A549 (cell line): ENCODE results near the gene SNX11. TPM values are rescaled to one million over a fixed set of nuclear protein-coding genes. Genes with fewer than 3 reads are reported as not detected.
A peak's percentile ranks its signal among the peaks of the same experiment; 100 is the strongest.

Experiments
- ATAC-seq, 2 experiments: fragments of 200-7000 bp in 1 of 2; fragments of >200 bp in 1 of 2; cut with Nextera tagmentation in 1 of 2; cut with Tn5 transposase in 1 of 2; 3 replicates each; pipeline versions ENCODE4 v1.8.0 to v1.9.1; 2018 to 2020; ENCODE audit warnings: mild to moderate bottlenecking in 1 of 2, moderate library complexity in 1 of 2
- CTCF ChIA-PET: fragments of 300-600 bp; sonication (Branson Sonifier 250); formaldehyde crosslinking; extraction: SDS; loops from one replicate; lab custom pipeline; 2021; ENCODE audit warnings: antibody characterized with exemption, inconsistent platforms; lab: Yijun Ruan, JAX
- POLR2A ChIA-PET: fragments of 350-600 bp; formaldehyde crosslinking; extraction: SDS; loops from one replicate; lab custom pipeline; 2021; ENCODE audit warnings: antibody characterized with exemption, inconsistent platforms; lab: Yijun Ruan, JAX
- DNase-seq, 2 experiments: peaks; one replicate each; pipeline versions ENCODE4 v3.0.0 to v3.0.0-alpha.2; 2011 to 2016; ENCODE audit warnings: low read depth in 1 of 2, low spot score in 1 of 2
- FAIRE-seq: peaks from 2 replicates; lab custom pipeline; 2011; peaks lifted over from hg19 to GRCh38; lab: Jason Lieb, UNC
- H3K27ac ChIP-seq, 2 experiments: fragments of >200 bp; sonication (Bioruptor Twin); formaldehyde crosslinking; 3 replicates each; pipeline ENCODE4 v1.5.1; 2016 to 2017
- H3K4me1 ChIP-seq: fragments of >200 bp; sonication (Bioruptor Twin); formaldehyde crosslinking; 3 replicates; pipeline ENCODE4 v1.6.1; 2016
- H3K4me2 ChIP-seq: fragments of >200 bp; sonication (Bioruptor Twin); formaldehyde crosslinking; 3 replicates; pipeline ENCODE4 v1.6.1; 2016
- H3K4me3 ChIP-seq: fragments of >200 bp; sonication (Bioruptor Twin); formaldehyde crosslinking; 3 replicates; pipeline ENCODE4 v1.5.1; 2016
- H3K9me3 ChIP-seq: fragments of >200 bp; sonication (Bioruptor Twin); formaldehyde crosslinking; 3 replicates; pipeline ENCODE4 v1.6.1; 2016
- ATOH8 ChIP-seq: fragments of 250-450 bp; sonication (Bioruptor Pico); IDR thresholded peaks from 2 replicates; pipeline ENCODE4 v1.5.0; 2020; ENCODE audit warnings: low read depth, mild to moderate bottlenecking, moderate library complexity
- CEBPB ChIP-seq, 2 experiments: fragments of >200 bp in 1 of 2; sonication (Bioruptor Twin) in 1 of 2; formaldehyde crosslinking in 1 of 2; IDR thresholded peaks; 2 replicates each; pipeline ENCODE4 v1.6.1; 2012 to 2016
- CHD4 ChIP-seq: fragments of 200-600 bp; sonication (generic); IDR thresholded peaks from 2 replicates; pipeline ENCODE4 v1.6.1; 2016; ENCODE audit warnings: antibody characterized with exemption, mild to moderate bottlenecking, borderline replicate concordance
- EHMT2 ChIP-seq: fragments of 200-600 bp; sonication (generic); IDR thresholded peaks from 2 replicates; pipeline ENCODE4 v1.6.1; 2016; ENCODE audit warnings: antibody characterized with exemption, low read depth, mild to moderate bottlenecking, moderate library complexity
- ELK1 ChIP-seq: fragments of 150-350 bp; IDR thresholded peaks from 2 replicates; pipeline ENCODE4 v1.6.1; 2014; ENCODE audit warnings: low read depth, mild to moderate bottlenecking, low read length
- HOXA7 ChIP-seq: fragments of 250-450 bp; sonication (Bioruptor Pico); IDR thresholded peaks from 2 replicates; pipeline ENCODE4 v1.5.0; 2020; ENCODE audit warnings: mild to moderate bottlenecking, moderate library complexity
- KDM1A ChIP-seq: fragments of 200-600 bp; sonication (generic); IDR thresholded peaks from 2 replicates; pipeline ENCODE4 v1.6.1; 2016; ENCODE audit warnings: low read depth, mild to moderate bottlenecking
- KDM5A ChIP-seq: fragments of 200-600 bp; sonication (generic); IDR thresholded peaks from 2 replicates; pipeline ENCODE4 v1.6.1; 2016; ENCODE audit warnings: antibody characterized with exemption, mild to moderate bottlenecking
- MYC ChIP-seq: IDR thresholded peaks from 2 replicates; pipeline ENCODE4 v1.6.1; 2012; ENCODE audit warnings: mild to moderate bottlenecking, inconsistent platforms, low read length, improper control_type of control experiment, borderline replicate concordance
- NFE2L2 ChIP-seq: fragments of 150-350 bp; conservative IDR thresholded peaks from 2 replicates; pipeline ENCODE4 v1.6.1; 2014; ENCODE audit warnings: low read length
- NPAS2 ChIP-seq: fragments of 250-450 bp; sonication (Bioruptor Pico); IDR thresholded peaks from 2 replicates; pipeline ENCODE4 v1.8.0; 2022; ENCODE audit warnings: mild to moderate bottlenecking, moderate library complexity, borderline replicate concordance
- PBX3 ChIP-seq: IDR thresholded peaks from 2 replicates; pipeline ENCODE4 v1.6.1; 2012
- POLR2AphosphoS2 ChIP-seq: conservative IDR thresholded peaks from 2 replicates; pipeline ENCODE4 v1.6.1; 2012; ENCODE audit warnings: low read length, improper control_type of control experiment, inconsistent platforms
- RARB ChIP-seq: fragments of 250-450 bp; sonication (Bioruptor Pico); IDR thresholded peaks from 2 replicates; pipeline ENCODE4 v1.8.0; 2021; ENCODE audit warnings: mild to moderate bottlenecking, moderate library complexity
- RCOR1 ChIP-seq: fragments of 150-350 bp; IDR thresholded peaks from 2 replicates; pipeline ENCODE4 v1.6.1; 2014; ENCODE audit warnings: antibody characterized with exemption, low read length, low read depth
- SMC3 ChIP-seq: fragments of >200 bp; sonication (Bioruptor Twin); formaldehyde crosslinking; IDR thresholded peaks from 3 replicates; pipeline ENCODE4 v1.6.1; 2018; ENCODE audit warnings: inconsistent platforms
- SREBF2 ChIP-seq: fragments of 450-650 bp; IDR thresholded peaks from 2 replicates; pipeline ENCODE4 v1.6.1; 2014; ENCODE audit warnings: mild to moderate bottlenecking, moderate library complexity
- TFCP2L1 ChIP-seq: fragments of 250-450 bp; sonication (Bioruptor Pico); IDR thresholded peaks from 2 replicates; pipeline ENCODE4 v1.5.0; 2021; ENCODE audit warnings: mild to moderate bottlenecking
- ZC3H11A ChIP-seq: fragments of 450-650 bp; IDR thresholded peaks from 2 replicates; pipeline ENCODE4 v1.6.1; 2014; ENCODE audit warnings: antibody characterized with exemption, mild to moderate bottlenecking
- ZFP36 ChIP-seq: fragments of 450-650 bp; IDR thresholded peaks from 2 replicates; pipeline ENCODE4 v1.6.1; 2014; ENCODE audit warnings: borderline replicate concordance; ENCODE audit not compliant: partially characterized antibody
- WGBS: methylation state at CpG from one replicate; pipeline ENCODE4 v1.1.6; 2017; ENCODE audit errors: missing lambda C conversion rate; 5-methylcytosine and 5-hydroxymethylcytosine counted together
- polyA plus RNA-seq, 4 experiments: library from polyadenylated mRNA; depleted of rRNA in 3 of 4; stranded (reverse); fragments of >200 nt; fragmentation: RNase III in 1 of 4; extraction: RNeasy Plus Mini Kit Qiagen cat#74134 plus additional on column Dnase treatment in 1 of 4; gene quantifications; 2 replicates in 3 of 4; 3 replicates in 1 of 4; pipeline ENCODE4 v1.2.3, GENCODE V29; 2011 to 2017

Gene SNX11
- polyA plus RNA-seq, 2 of the 4 experiments (the other 2 are of a cell fraction): 22.3 to 28.4 TPM

- Histone ChIP-seq H3K4me2 (peak overlapping the region; percentile 91), H3K4me1 (peaks cover 25% of the 10 kb centered on the region), H3K4me3 (peak overlapping the region; percentile 76)
- WGBS: 32% methylated on average over 10 of the region's 10 CpGs
- POLR2A ChIA-PET: interaction anchor here (1.0 to 1.5 kb wide), 5 partner anchors 38 to 76 kb away, joined by 3 to 8 read pairs (median 3); partner anchors contain the start of gene NFE2L1
- ATAC-seq (no peak), DNase-seq (no peak)
- no peak for TF ChIP-seq SMC3
- TF ChIP-seq KDM1A: no peak
- no peak for TF ChIP-seq CEBPB (IDR thresholded peaks at IDR 0.05)
- TF ChIP-seq SREBF2: no peak
- TF ChIP-seq POLR2AphosphoS2: no peak
- TF ChIP-seq ATOH8 (CRISPR knock-in tag): no peak
- no peak for TF ChIP-seq NFE2L2
- TF ChIP-seq KDM5A: no peak
- no peak for TF ChIP-seq RARB (CRISPR knock-in tag)
- TF ChIP-seq PBX3: no peak
- TF ChIP-seq NPAS2 (CRISPR knock-in tag): no peak
- TF ChIP-seq ZC3H11A: no peak
- TF ChIP-seq HOXA7 (CRISPR knock-in tag): no peak
- no peak for TF ChIP-seq ZFP36
- no peak for TF ChIP-seq ELK1
- no peak for TF ChIP-seq TFCP2L1
- TF ChIP-seq RCOR1: no peak
- no peak for TF ChIP-seq CHD4
- no peak for TF ChIP-seq MYC
- TF ChIP-seq, all 56 proteins: peak for 0
- FAIRE-seq: no peak
- Histone ChIP-seq H3K27ac (peak overlapping the region; percentile 89 to 90), H3K9me3 (no peaks in the 10 kb centered on the region)
- CTCF ChIA-PET: interaction anchor here (0.8 to 14.0 kb wide), 6 partner anchors 8 to 122 kb away, joined by 3 to 152 read pairs (median 8); no protein-coding TSS in a partner anchor
These were observed 7.4 kb upstream of the SNX11 start for GRCh38 chr17:48100160-48100559.

- Histone ChIP-seq H3K4me1 (peaks cover 25% of the 10 kb centered on the region), H3K4me3 (peak overlapping the region; percentile 76), H3K27ac (peak overlapping the region; percentile 89 to 90)
- POLR2A ChIA-PET: interaction anchor here (1.0 to 1.5 kb wide), 6 partner anchors 38 to 76 kb away, joined by 3 to 8 read pairs (median 4); partner anchors contain the start of gene NFE2L1
- no peak for TF ChIP-seq EHMT2
- peak; percentile 58; the same call in 1 of the 2 replicates for TF ChIP-seq TFCP2L1
- TF ChIP-seq, all 56 proteins: peak for 1
- peak overlapping the region; percentile 91 for H3K4me2 ChIP-seq
- FAIRE-seq: no peak
- CTCF ChIA-PET: interaction anchor here (1.0 to 14.0 kb wide), 6 partner anchors 9 to 508 kb away, joined by 3 to 152 read pairs (median 8); no protein-coding TSS in a partner anchor
- 4% methylated on average over 23 of the region's 23 CpGs for WGBS
- peak; percentile 64 to 67 for ATAC-seq
- DNase-seq: peak; percentile 71 to 79
- no peaks in the 10 kb centered on the region for H3K9me3 ChIP-seq
These were observed 7.0 kb upstream of the SNX11 start for GRCh38 chr17:48100591-48101011.
